HEK293 (cell line): Measurements from ENCODE around the gene CA11.

Source experiments
- BCL11B ChIP-seq: fragments of 450-650 bp; formaldehyde crosslinking; IDR thresholded peaks from 2 replicates; pipeline ENCODE4 v1.5.1; 2016; ENCODE audit warnings: low read depth, missing biosample characterization, missing genetic modification characterization
- EGR2 ChIP-seq: fragments of 450-650 bp; formaldehyde crosslinking; IDR thresholded peaks from 2 replicates; pipeline ENCODE4 v1.5.1; 2016; ENCODE audit warnings: low read depth, missing biosample characterization, missing genetic modification characterization
- HOXA7 ChIP-seq: sonication (generic); formaldehyde crosslinking; IDR thresholded peaks from 2 replicates; pipeline ENCODE4 v1.8.1; 2022; ENCODE audit warnings: missing genetic modification reagents, borderline replicate concordance
- IKZF3 ChIP-seq: fragments of 450-650 bp; IDR thresholded peaks from 2 replicates; pipeline ENCODE4 v1.5.0; 2018; ENCODE audit warnings: missing biosample characterization, mild to moderate bottlenecking, missing genetic modification characterization, moderate library complexity
- KLF9 ChIP-seq: fragments of 450-650 bp; formaldehyde crosslinking; IDR thresholded peaks from 2 replicates; pipeline ENCODE4 v1.5.1; 2016; ENCODE audit warnings: missing biosample characterization, missing genetic modification characterization, low read depth
- SP3 ChIP-seq: fragments of 450-650 bp; formaldehyde crosslinking; IDR thresholded peaks from 2 replicates; pipeline ENCODE4 v1.5.1; 2016; ENCODE audit warnings: missing biosample characterization, missing genetic modification characterization
- YY1 ChIP-seq: fragments of 450-650 bp; formaldehyde crosslinking; IDR thresholded peaks from 2 replicates; pipeline ENCODE4 v1.5.1; 2018; ENCODE audit warnings: missing biosample characterization, missing genetic modification characterization
- ZFP37 ChIP-seq: fragments of 450-650 bp; formaldehyde crosslinking; IDR thresholded peaks from 2 replicates; pipeline ENCODE4 v1.5.1; 2016; ENCODE audit warnings: missing biosample characterization, missing genetic modification characterization
- ZNF112 ChIP-seq: fragments of 450-650 bp; formaldehyde crosslinking; IDR thresholded peaks from 2 replicates; pipeline ENCODE4 v1.5.0; 2017; ENCODE audit warnings: missing biosample characterization, missing genetic modification characterization
- ZNF114 ChIP-seq: fragments of 450-650 bp; formaldehyde crosslinking; IDR thresholded peaks from 2 replicates; pipeline ENCODE4 v1.5.0; 2017; ENCODE audit warnings: missing biosample characterization, missing genetic modification characterization
- ZNF248 ChIP-seq: fragments of 450-650 bp; formaldehyde crosslinking; IDR thresholded peaks from 2 replicates; pipeline ENCODE4 v1.5.1; 2017; ENCODE audit warnings: missing biosample characterization, missing genetic modification characterization
- ZNF274 ChIP-seq, 2 experiments: fragments of 200-500 bp in 1 of 2; fragments of 450-650 bp in 1 of 2; sonication (Bioruptor generic) in 1 of 2; formaldehyde crosslinking in 1 of 2; IDR thresholded peaks; 2 replicates each; pipeline versions ENCODE4 v1.5.1 to v1.6.1; 2014 to 2016; ENCODE audit warnings: borderline replicate concordance in 1 of 2, inconsistent platforms in 1 of 2, low read length in 1 of 2, missing biosample characterization in 1 of 2, missing genetic modification characterization in 1 of 2
- ZNF335 ChIP-seq: fragments of 450-650 bp; formaldehyde crosslinking; conservative IDR thresholded peaks from 2 replicates; pipeline ENCODE4 v1.5.1; 2016; ENCODE audit warnings: missing biosample characterization, missing genetic modification characterization
- ZNF37A ChIP-seq: fragments of 450-650 bp; IDR thresholded peaks from 2 replicates; pipeline ENCODE4 v1.5.1; 2018; ENCODE audit warnings: missing biosample characterization, missing genetic modification characterization
- ZNF394 ChIP-seq: fragments of 450-650 bp; formaldehyde crosslinking; IDR thresholded peaks from 2 replicates; pipeline ENCODE4 v1.5.1; 2016; ENCODE audit warnings: missing biosample characterization, missing genetic modification characterization, mild to moderate bottlenecking, moderate library complexity, borderline replicate concordance
- ZNF426 ChIP-seq: fragments of 450-650 bp; formaldehyde crosslinking; IDR thresholded peaks from 2 replicates; pipeline ENCODE4 v1.5.1; 2017; ENCODE audit warnings: missing biosample characterization, missing genetic modification characterization, mild to moderate bottlenecking, inconsistent platforms, moderate library complexity
- ZNF510 ChIP-seq: fragments of 450-650 bp; formaldehyde crosslinking; IDR thresholded peaks from 2 replicates; pipeline ENCODE4 v1.5.1; 2018; ENCODE audit warnings: mild to moderate bottlenecking, missing genetic modification characterization, missing biosample characterization; ENCODE audit not compliant: insufficient replicate concordance
- ZNF654 ChIP-seq: fragments of 450-650 bp; formaldehyde crosslinking; IDR thresholded peaks from 2 replicates; pipeline ENCODE4 v1.5.1; 2016; ENCODE audit warnings: low read depth, missing biosample characterization, missing genetic modification characterization
- ZNF658 ChIP-seq: fragments of 450-650 bp; formaldehyde crosslinking; IDR thresholded peaks from 2 replicates; pipeline ENCODE4; 2016; ENCODE audit warnings: missing biosample characterization, missing genetic modification characterization
- ZNF747 ChIP-seq: fragments of 450-650 bp; formaldehyde crosslinking; IDR thresholded peaks from 2 replicates; pipeline ENCODE4 v1.5.1; 2016; ENCODE audit warnings: missing biosample characterization, missing genetic modification characterization
- ZNF843 ChIP-seq: fragments of 450-650 bp; formaldehyde crosslinking; IDR thresholded peaks from 2 replicates; pipeline ENCODE4 v1.5.1; 2016; ENCODE audit warnings: missing biosample characterization, missing genetic modification characterization
- TF ChIP-seq, protein P1 (sequence below): fragments of 450-650 bp; formaldehyde crosslinking; IDR thresholded peaks from 2 replicates; pipeline ENCODE4 v1.5.1; 2016; ENCODE audit warnings: missing biosample characterization, missing genetic modification characterization
- TF ChIP-seq, protein P2 (sequence below): fragments of 450-650 bp; formaldehyde crosslinking; IDR thresholded peaks from 2 replicates; pipeline ENCODE4 v1.5.1; 2016; ENCODE audit warnings: missing biosample characterization, missing genetic modification characterization
- TF ChIP-seq, protein P3 (sequence below): fragments of 450-650 bp; formaldehyde crosslinking; IDR thresholded peaks from 2 replicates; pipeline ENCODE4 v1.5.1; 2016; ENCODE audit warnings: missing biosample characterization, missing genetic modification characterization
- TF ChIP-seq, protein P4 (sequence below): fragments of 450-650 bp; IDR thresholded peaks from 2 replicates; pipeline ENCODE4 v1.5.1; 2018; ENCODE audit warnings: missing biosample characterization, mild to moderate bottlenecking, missing genetic modification characterization
- TF ChIP-seq, protein P5 (sequence below): fragments of 450-650 bp; IDR thresholded peaks from 2 replicates; pipeline ENCODE4 v1.5.1; 2018; ENCODE audit warnings: missing biosample characterization, missing genetic modification characterization
- TF ChIP-seq, protein P6 (sequence below): fragments of 450-650 bp; formaldehyde crosslinking; IDR thresholded peaks from 2 replicates; pipeline ENCODE4 v1.5.1; 2016; ENCODE audit warnings: missing biosample characterization, missing genetic modification characterization

The CA11 gene

DNA sequence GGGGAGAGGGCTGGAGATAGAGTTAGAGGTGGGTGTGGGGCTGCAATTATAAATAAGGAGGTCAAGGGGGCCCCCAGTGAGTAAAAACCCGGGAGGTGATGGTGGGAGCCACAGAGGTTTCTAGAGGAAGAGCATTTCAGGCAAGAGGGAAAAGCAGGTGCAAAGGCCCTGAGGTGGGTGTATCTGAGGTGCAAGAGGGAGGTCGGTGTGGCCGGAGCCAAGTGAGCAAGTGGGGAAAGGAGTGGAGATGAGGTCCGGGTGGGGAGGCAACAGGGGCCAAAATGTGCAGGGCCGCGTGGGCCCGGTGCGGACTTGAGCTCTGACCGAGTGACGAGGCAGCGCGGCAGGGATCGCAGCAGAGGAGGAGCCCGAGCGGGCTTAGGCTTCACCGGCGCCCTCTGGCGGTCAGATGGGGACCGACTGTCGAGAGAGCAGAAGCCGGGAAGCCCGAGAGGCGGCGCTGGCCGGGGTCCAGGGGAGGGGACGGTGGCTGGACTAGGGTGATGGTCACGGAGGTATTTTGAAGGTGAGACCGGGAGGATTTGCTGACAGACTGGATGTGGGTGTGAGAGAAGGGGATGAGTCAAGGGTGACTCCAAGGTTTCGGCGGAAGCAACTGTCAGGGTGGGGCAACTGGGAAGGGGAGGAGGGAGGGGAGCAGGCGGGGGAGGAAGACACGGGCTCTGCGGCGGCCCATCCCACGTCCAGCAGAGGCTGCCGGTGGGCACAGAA, 57.2 kb downstream of the CA11 start (continued):
- TF ChIP-seq, protein P1, sequence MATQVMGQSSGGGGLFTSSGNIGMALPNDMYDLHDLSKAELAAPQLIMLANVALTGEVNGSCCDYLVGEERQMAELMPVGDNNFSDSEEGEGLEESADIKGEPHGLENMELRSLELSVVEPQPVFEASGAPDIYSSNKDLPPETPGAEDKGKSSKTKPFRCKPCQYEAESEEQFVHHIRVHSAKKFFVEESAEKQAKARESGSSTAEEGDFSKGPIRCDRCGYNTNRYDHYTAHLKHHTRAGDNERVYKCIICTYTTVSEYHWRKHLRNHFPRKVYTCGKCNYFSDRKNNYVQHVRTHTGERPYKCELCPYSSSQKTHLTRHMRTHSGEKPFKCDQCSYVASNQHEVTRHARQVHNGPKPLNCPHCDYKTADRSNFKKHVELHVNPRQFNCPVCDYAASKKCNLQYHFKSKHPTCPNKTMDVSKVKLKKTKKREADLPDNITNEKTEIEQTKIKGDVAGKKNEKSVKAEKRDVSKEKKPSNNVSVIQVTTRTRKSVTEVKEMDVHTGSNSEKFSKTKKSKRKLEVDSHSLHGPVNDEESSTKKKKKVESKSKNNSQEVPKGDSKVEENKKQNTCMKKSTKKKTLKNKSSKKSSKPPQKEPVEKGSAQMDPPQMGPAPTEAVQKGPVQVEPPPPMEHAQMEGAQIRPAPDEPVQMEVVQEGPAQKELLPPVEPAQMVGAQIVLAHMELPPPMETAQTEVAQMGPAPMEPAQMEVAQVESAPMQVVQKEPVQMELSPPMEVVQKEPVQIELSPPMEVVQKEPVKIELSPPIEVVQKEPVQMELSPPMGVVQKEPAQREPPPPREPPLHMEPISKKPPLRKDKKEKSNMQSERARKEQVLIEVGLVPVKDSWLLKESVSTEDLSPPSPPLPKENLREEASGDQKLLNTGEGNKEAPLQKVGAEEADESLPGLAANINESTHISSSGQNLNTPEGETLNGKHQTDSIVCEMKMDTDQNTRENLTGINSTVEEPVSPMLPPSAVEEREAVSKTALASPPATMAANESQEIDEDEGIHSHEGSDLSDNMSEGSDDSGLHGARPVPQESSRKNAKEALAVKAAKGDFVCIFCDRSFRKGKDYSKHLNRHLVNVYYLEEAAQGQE (tag by site-specific recombination), result no peak
- TF ChIP-seq ZNF114 (tag by site-specific recombination), result no peak
- TF ChIP-seq IKZF3 (tag by site-specific recombination), result no peak
- no peak for TF ChIP-seq ZNF658 (tag by site-specific recombination)
- TF ChIP-seq, protein P2, sequence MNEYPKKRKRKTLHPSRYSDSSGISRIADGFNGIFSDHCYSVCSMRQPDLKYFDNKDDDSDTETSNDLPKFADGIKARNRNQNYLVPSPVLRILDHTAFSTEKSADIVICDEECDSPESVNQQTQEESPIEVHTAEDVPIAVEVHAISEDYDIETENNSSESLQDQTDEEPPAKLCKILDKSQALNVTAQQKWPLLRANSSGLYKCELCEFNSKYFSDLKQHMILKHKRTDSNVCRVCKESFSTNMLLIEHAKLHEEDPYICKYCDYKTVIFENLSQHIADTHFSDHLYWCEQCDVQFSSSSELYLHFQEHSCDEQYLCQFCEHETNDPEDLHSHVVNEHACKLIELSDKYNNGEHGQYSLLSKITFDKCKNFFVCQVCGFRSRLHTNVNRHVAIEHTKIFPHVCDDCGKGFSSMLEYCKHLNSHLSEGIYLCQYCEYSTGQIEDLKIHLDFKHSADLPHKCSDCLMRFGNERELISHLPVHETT (tag by site-specific recombination), result no peak; the same call in 1 of the 2 replicates
- TF ChIP-seq, protein P3, sequence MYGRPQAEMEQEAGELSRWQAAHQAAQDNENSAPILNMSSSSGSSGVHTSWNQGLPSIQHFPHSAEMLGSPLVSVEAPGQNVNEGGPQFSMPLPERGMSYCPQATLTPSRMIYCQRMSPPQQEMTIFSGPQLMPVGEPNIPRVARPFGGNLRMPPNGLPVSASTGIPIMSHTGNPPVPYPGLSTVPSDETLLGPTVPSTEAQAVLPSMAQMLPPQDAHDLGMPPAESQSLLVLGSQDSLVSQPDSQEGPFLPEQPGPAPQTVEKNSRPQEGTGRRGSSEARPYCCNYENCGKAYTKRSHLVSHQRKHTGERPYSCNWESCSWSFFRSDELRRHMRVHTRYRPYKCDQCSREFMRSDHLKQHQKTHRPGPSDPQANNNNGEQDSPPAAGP (tag by site-specific recombination), result peak; percentile 93
- TF ChIP-seq EGR2 (tag by site-specific recombination), result peak; percentile 51
- no peak for TF ChIP-seq ZNF747 (tag by site-specific recombination)
- TF ChIP-seq, protein P4, sequence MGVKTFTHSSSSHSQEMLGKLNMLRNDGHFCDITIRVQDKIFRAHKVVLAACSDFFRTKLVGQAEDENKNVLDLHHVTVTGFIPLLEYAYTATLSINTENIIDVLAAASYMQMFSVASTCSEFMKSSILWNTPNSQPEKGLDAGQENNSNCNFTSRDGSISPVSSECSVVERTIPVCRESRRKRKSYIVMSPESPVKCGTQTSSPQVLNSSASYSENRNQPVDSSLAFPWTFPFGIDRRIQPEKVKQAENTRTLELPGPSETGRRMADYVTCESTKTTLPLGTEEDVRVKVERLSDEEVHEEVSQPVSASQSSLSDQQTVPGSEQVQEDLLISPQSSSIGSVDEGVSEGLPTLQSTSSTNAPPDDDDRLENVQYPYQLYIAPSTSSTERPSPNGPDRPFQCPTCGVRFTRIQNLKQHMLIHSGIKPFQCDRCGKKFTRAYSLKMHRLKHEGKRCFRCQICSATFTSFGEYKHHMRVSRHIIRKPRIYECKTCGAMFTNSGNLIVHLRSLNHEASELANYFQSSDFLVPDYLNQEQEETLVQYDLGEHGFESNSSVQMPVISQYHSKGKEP (tag by site-specific recombination), result no peak
- TF ChIP-seq, protein P5, sequence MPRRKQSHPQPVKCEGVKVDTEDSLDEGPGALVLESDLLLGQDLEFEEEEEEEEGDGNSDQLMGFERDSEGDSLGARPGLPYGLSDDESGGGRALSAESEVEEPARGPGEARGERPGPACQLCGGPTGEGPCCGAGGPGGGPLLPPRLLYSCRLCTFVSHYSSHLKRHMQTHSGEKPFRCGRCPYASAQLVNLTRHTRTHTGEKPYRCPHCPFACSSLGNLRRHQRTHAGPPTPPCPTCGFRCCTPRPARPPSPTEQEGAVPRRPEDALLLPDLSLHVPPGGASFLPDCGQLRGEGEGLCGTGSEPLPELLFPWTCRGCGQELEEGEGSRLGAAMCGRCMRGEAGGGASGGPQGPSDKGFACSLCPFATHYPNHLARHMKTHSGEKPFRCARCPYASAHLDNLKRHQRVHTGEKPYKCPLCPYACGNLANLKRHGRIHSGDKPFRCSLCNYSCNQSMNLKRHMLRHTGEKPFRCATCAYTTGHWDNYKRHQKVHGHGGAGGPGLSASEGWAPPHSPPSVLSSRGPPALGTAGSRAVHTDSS (tag by site-specific recombination), result no peak
- peak; percentile 91 for TF ChIP-seq ZNF335
- peak; percentile 63; the same call in 1 of the 2 replicates for TF ChIP-seq ZNF394 (tag by site-specific recombination)
- peak; percentile 55 for TF ChIP-seq ZNF843 (tag by site-specific recombination)
- TF ChIP-seq ZNF248 (tag by site-specific recombination), result no peak
- peak; percentile 92; the same call in 1 of the 2 replicates for TF ChIP-seq ZFP37
- TF ChIP-seq ZNF654 (tag by site-specific recombination), result peak; percentile 36; the same call in 1 of the 2 replicates
- peak; percentile 76 for TF ChIP-seq KLF9 (tag by site-specific recombination)
- TF ChIP-seq ZNF510, result no peak
- TF ChIP-seq SP3 (tag by site-specific recombination), result peak; percentile 80
- TF ChIP-seq HOXA7 (CRISPR knock-in tag), result no peak
- no peak for TF ChIP-seq ZNF426 (tag by site-specific recombination)
- TF ChIP-seq ZNF274 (IDR thresholded peaks at IDR 0.05; ENCODE audit: low read length), result no peak
- no peak for TF ChIP-seq ZNF274 (tag by site-specific recombination; IDR thresholded peaks at IDR 0.05; ENCODE audit: borderline replicate concordance)
- TF ChIP-seq YY1 (tag by site-specific recombination), result no peak; the same call in 1 of the 2 replicates
- TF ChIP-seq BCL11B (tag by site-specific recombination), result peak; percentile 86; the same call in 1 of the 2 replicates
- TF ChIP-seq ZNF37A (tag by site-specific recombination), result no peak
- TF ChIP-seq ZNF112 (tag by site-specific recombination), result no peak
- TF ChIP-seq, protein P6, sequence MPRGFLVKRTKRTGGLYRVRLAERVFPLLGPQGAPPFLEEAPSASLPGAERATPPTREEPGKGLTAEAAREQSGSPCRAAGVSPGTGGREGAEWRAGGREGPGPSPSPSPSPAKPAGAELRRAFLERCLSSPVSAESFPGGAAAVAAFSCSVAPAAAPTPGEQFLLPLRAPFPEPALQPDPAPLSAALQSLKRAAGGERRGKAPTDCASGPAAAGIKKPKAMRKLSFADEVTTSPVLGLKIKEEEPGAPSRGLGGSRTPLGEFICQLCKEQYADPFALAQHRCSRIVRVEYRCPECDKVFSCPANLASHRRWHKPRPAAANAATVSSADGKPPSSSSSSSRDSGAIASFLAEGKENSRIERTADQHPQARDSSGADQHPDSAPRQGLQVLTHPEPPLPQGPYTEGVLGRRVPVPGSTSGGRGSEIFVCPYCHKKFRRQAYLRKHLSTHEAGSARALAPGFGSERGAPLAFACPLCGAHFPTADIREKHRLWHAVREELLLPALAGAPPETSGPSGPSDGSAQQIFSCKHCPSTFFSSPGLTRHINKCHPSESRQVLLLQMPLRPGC, result no peak
